ENCODE measurements around the gene CCDC110.
A peak's percentile ranks its signal among the peaks of the same experiment; 100 is the strongest.

DNA sequence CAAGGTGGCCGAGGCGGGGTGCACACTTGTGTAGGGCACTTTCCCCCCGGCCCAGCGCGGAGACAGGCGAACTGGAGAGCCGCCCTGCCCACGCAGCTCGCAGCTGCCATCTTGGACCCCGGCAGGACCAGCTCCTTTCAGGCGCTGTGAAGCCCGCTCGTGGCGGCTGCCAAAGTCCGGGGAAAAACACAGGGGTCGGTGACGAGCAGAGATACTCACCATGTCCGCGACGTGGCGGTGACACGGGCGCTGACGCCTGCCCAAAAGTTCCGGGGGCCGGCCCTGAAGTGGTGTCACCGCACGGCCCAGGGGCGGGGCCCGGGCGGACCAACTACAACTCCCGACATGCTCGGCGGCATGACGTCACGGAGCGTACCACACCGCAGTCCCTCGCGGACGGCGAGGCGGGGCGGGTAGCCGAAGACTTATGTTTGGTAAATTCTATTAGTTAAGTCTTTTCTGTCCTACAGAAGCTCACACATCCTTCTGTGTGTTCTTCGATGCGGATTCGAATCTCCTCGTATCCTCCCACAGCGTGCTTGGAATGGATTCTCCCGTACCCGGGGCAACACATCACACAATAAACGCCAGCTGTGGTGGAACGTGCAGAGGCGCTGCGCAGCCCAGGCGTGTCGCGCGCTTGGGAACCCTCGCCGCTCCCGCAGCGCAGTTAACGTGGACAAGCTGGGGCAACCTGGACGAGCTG, 45.7 kb downstream of the CCDC110 start, which contains the start of gene UFSP2:
- TF ChIP-seq, protein P1, sequence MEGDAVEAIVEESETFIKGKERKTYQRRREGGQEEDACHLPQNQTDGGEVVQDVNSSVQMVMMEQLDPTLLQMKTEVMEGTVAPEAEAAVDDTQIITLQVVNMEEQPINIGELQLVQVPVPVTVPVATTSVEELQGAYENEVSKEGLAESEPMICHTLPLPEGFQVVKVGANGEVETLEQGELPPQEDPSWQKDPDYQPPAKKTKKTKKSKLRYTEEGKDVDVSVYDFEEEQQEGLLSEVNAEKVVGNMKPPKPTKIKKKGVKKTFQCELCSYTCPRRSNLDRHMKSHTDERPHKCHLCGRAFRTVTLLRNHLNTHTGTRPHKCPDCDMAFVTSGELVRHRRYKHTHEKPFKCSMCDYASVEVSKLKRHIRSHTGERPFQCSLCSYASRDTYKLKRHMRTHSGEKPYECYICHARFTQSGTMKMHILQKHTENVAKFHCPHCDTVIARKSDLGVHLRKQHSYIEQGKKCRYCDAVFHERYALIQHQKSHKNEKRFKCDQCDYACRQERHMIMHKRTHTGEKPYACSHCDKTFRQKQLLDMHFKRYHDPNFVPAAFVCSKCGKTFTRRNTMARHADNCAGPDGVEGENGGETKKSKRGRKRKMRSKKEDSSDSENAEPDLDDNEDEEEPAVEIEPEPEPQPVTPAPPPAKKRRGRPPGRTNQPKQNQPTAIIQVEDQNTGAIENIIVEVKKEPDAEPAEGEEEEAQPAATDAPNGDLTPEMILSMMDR (optimal IDR thresholded peaks at IDR 0.05 in 1 of 3, IDR thresholded peaks at IDR 0.05 in 1 of 3, conservative IDR thresholded peaks at IDR 0.05 in 1 of 3; ENCODE audit: extremely low read depth in 1 of 3, insufficient read depth in 2 of 3, low read length in 3 of 3): peak in 1 of 3 experiments; percentile 47
- no peak for TF ChIP-seq EZH2 (IDR thresholded peaks at IDR 0.05; ENCODE audit: low read length)
